WTC11 (cell line): ENCODE results near the gene LRTM2.

Experiments used
- CBFB ChIP-seq: sonication (generic); formaldehyde crosslinking; IDR thresholded peaks from 2 replicates; pipeline ENCODE4 v1.8.1; 2022; ENCODE audit warnings: mild to moderate bottlenecking, low read depth, missing genetic modification reagents
- CREB1 ChIP-seq: sonication (generic); formaldehyde crosslinking; IDR thresholded peaks from 2 replicates; pipeline ENCODE4 v1.8.0; 2023; ENCODE audit warnings: mild to moderate bottlenecking, missing genetic modification reagents
- ESRRA ChIP-seq: sonication (generic); formaldehyde crosslinking; IDR thresholded peaks from 2 replicates; pipeline ENCODE4 v1.8.1; 2022; ENCODE audit warnings: mild to moderate bottlenecking, missing genetic modification reagents, borderline replicate concordance
- FOXK1 ChIP-seq: sonication (generic); formaldehyde crosslinking; IDR thresholded peaks from 2 replicates; pipeline ENCODE4 v1.8.0; 2022; ENCODE audit warnings: mild to moderate bottlenecking, moderate library complexity, missing genetic modification reagents
- KAT7 ChIP-seq: sonication (generic); formaldehyde crosslinking; IDR thresholded peaks from 2 replicates; pipeline ENCODE4 v1.8.1; 2023; ENCODE audit warnings: missing genetic modification reagents, mild to moderate bottlenecking, borderline replicate concordance
- MYBL2 ChIP-seq: sonication (generic); formaldehyde crosslinking; IDR thresholded peaks from 2 replicates; pipeline ENCODE4 v1.8.1; 2023; ENCODE audit warnings: mild to moderate bottlenecking, moderate library complexity, missing genetic modification reagents
- TF ChIP-seq, protein P1 (sequence below): sonication (generic); formaldehyde crosslinking; IDR thresholded peaks from 2 replicates; pipeline ENCODE4 v1.8.1; 2023; ENCODE audit warnings: mild to moderate bottlenecking, missing genetic modification reagents
- TF ChIP-seq, protein P2 (sequence below): fragments of 200-600 bp; IDR thresholded peaks from 2 replicates; pipeline ENCODE4 v1.8.0; 2022; ENCODE audit warnings: antibody characterized with exemption
- TF ChIP-seq, protein P3 (sequence below): sonication (generic); formaldehyde crosslinking; IDR thresholded peaks from 2 replicates; pipeline ENCODE4 v1.8.0; 2022; ENCODE audit warnings: missing genetic modification reagents
- TF ChIP-seq, protein P4 (sequence below): sonication (generic); formaldehyde crosslinking; IDR thresholded peaks from 2 replicates; pipeline ENCODE4 v1.8.0; 2022; ENCODE audit warnings: mild to moderate bottlenecking, missing genetic modification reagents

DNA sequence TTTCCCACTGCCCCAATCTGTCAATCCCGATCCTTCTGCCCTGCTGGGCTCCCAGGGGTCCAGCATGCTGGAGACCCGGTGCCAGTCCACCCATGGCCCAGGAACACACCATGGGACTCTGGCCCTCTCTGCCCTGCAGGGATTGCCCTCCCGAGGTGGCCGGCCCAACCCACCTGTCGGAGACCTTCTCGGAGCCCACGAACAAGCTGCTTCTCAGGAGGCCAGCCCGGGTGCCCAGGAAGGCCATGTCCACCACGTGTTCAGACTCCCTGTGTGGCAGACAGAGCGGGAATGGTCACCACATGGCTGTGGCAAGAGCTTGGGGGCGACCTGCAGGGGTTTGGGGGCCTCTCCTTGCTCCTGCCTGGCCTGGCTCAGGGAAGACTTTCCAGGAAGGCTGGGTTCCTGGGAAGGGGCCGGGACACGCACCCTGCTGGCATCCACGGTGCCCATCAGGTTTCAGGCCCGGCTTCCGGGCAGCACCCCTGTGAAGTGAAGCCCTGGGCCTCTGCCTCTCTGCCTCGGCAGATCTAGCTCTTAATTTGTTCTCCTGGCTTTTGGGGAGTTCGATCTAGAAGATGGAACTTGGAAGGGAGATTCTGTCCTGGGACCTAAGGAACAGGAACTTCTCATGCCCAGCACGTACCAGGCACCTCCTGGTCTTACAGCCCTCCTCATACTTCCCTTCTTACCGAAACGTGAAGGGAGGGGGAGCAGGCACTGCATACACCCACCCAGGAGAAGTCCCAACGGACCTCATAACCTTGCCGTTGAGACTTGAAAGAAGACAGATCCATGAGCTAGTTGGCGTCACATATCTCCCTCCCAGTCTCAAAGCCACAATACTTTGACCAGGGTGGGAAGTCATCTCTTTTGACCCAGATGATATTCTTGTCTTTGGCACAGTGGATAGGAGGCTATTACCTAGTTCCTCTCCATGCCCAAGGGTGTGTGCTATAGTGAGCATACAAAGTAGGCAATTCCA, 26.3 kb downstream of the LRTM2 start:
- TF ChIP-seq, protein P1, sequence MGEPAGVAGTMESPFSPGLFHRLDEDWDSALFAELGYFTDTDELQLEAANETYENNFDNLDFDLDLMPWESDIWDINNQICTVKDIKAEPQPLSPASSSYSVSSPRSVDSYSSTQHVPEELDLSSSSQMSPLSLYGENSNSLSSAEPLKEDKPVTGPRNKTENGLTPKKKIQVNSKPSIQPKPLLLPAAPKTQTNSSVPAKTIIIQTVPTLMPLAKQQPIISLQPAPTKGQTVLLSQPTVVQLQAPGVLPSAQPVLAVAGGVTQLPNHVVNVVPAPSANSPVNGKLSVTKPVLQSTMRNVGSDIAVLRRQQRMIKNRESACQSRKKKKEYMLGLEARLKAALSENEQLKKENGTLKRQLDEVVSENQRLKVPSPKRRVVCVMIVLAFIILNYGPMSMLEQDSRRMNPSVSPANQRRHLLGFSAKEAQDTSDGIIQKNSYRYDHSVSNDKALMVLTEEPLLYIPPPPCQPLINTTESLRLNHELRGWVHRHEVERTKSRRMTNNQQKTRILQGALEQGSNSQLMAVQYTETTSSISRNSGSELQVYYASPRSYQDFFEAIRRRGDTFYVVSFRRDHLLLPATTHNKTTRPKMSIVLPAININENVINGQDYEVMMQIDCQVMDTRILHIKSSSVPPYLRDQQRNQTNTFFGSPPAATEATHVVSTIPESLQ (CRISPR knock-in tag), result no peak
- TF ChIP-seq, protein P2, sequence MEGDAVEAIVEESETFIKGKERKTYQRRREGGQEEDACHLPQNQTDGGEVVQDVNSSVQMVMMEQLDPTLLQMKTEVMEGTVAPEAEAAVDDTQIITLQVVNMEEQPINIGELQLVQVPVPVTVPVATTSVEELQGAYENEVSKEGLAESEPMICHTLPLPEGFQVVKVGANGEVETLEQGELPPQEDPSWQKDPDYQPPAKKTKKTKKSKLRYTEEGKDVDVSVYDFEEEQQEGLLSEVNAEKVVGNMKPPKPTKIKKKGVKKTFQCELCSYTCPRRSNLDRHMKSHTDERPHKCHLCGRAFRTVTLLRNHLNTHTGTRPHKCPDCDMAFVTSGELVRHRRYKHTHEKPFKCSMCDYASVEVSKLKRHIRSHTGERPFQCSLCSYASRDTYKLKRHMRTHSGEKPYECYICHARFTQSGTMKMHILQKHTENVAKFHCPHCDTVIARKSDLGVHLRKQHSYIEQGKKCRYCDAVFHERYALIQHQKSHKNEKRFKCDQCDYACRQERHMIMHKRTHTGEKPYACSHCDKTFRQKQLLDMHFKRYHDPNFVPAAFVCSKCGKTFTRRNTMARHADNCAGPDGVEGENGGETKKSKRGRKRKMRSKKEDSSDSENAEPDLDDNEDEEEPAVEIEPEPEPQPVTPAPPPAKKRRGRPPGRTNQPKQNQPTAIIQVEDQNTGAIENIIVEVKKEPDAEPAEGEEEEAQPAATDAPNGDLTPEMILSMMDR, result no peak
- TF ChIP-seq, protein P3, sequence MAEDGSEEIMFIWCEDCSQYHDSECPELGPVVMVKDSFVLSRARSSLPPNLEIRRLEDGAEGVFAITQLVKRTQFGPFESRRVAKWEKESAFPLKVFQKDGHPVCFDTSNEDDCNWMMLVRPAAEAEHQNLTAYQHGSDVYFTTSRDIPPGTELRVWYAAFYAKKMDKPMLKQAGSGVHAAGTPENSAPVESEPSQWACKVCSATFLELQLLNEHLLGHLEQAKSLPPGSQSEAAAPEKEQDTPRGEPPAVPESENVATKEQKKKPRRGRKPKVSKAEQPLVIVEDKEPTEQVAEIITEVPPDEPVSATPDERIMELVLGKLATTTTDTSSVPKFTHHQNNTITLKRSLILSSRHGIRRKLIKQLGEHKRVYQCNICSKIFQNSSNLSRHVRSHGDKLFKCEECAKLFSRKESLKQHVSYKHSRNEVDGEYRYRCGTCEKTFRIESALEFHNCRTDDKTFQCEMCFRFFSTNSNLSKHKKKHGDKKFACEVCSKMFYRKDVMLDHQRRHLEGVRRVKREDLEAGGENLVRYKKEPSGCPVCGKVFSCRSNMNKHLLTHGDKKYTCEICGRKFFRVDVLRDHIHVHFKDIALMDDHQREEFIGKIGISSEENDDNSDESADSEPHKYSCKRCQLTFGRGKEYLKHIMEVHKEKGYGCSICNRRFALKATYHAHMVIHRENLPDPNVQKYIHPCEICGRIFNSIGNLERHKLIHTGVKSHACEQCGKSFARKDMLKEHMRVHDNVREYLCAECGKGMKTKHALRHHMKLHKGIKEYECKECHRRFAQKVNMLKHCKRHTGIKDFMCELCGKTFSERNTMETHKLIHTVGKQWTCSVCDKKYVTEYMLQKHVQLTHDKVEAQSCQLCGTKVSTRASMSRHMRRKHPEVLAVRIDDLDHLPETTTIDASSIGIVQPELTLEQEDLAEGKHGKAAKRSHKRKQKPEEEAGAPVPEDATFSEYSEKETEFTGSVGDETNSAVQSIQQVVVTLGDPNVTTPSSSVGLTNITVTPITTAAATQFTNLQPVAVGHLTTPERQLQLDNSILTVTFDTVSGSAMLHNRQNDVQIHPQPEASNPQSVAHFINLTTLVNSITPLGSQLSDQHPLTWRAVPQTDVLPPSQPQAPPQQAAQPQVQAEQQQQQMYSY, result no peak
- TF ChIP-seq, protein P4, sequence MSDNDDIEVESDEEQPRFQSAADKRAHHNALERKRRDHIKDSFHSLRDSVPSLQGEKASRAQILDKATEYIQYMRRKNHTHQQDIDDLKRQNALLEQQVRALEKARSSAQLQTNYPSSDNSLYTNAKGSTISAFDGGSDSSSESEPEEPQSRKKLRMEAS (CRISPR knock-in tag), result no peak
- no peak for TF ChIP-seq CREB1 (CRISPR knock-in tag)
- no peak for TF ChIP-seq MYBL2 (CRISPR knock-in tag)
- no peak for TF ChIP-seq ESRRA (CRISPR knock-in tag)
- TF ChIP-seq FOXK1 (CRISPR knock-in tag), result no peak
- no peak for TF ChIP-seq KAT7 (CRISPR knock-in tag)
- no peak for TF ChIP-seq CBFB (CRISPR knock-in tag)
